GM23338 (cell line): ENCODE results near the gene VPS35. TPM values are rescaled to one million over a fixed set of nuclear protein-coding genes. Genes with fewer than 3 reads are reported as not detected.

Source experiments
- ATAC-seq: fragments of 200-7000 bp; cut with Tn5 transposase; 3 replicates; pipeline ENCODE4 v1.9.1; 2020
- DNase-seq: peaks from one replicate; pipeline ENCODE4 v3.0.0-alpha.2; 2015; ENCODE audit warnings: low spot score
- H2AFZ ChIP-seq: fragments of 200-600 bp; sonication (generic); 2 replicates; pipeline ENCODE4 v1.8.0; 2016; ENCODE audit warnings: antibody characterized with exemption, mild to moderate bottlenecking, moderate library complexity
- H3F3A ChIP-seq: fragments of 200-600 bp; sonication (generic); replicated peaks from 2 replicates; pipeline ENCODE4 v1.8.0; 2017; ENCODE audit warnings: antibody characterized with exemption, mixed run types, low read depth
- H3K27ac ChIP-seq: fragments of 200-600 bp; sonication (generic); 2 replicates; pipeline ENCODE4 v1.6.1; 2016; ENCODE audit warnings: low read depth
- H3K27me3 ChIP-seq: fragments of 200-600 bp; sonication (generic); 2 replicates; pipeline ENCODE4 v1.8.0; 2016; ENCODE audit warnings: mild to moderate bottlenecking, mixed run types, moderate library complexity; ENCODE audit not compliant: insufficient read depth
- H3K36me3 ChIP-seq: fragments of 200-600 bp; sonication (generic); 2 replicates; pipeline ENCODE4 v1.8.0; 2016; ENCODE audit warnings: mild to moderate bottlenecking; ENCODE audit not compliant: insufficient read depth
- H3K4me1 ChIP-seq: fragments of 200-600 bp; sonication (generic); 2 replicates; pipeline ENCODE4 v1.8.0; 2016; ENCODE audit warnings: mild to moderate bottlenecking, moderate library complexity; ENCODE audit not compliant: insufficient read depth
- H3K4me2 ChIP-seq: fragments of 200-600 bp; sonication (generic); 2 replicates; pipeline ENCODE4 v1.7.1; 2017; ENCODE audit warnings: mixed run types
- H3K4me3 ChIP-seq: fragments of 200-600 bp; sonication (generic); 2 replicates; pipeline ENCODE4 v1.6.1; 2016; ENCODE audit warnings: mixed run types
- H3K79me2 ChIP-seq: fragments of 200-600 bp; sonication (generic); replicated peaks from 2 replicates; pipeline ENCODE4 v1.8.0; 2017; ENCODE audit warnings: mild to moderate bottlenecking; ENCODE audit not compliant: insufficient read depth
- H3K9me2 ChIP-seq: fragments of 200-600 bp; sonication (generic); 2 replicates; pipeline ENCODE4 v1.8.0; 2017; ENCODE audit not compliant: insufficient read depth
- H4K20me1 ChIP-seq: fragments of 200-600 bp; sonication (generic); replicated peaks from 2 replicates; pipeline ENCODE4 v1.8.0; 2017; ENCODE audit warnings: mild to moderate bottlenecking; ENCODE audit not compliant: insufficient read depth
- H3K27ac Mint-ChIP-seq: 2 replicates; pipeline ENCODE4 v1.8.0; 2020; ENCODE audit warnings: inconsistent platforms, mild to moderate bottlenecking, moderate library complexity, mixed read lengths
- H3K27me3 Mint-ChIP-seq: 3 replicates; pipeline ENCODE4 v1.8.0; 2022; ENCODE audit warnings: low read depth, mild to moderate bottlenecking, moderate library complexity, mixed read lengths, inconsistent platforms; ENCODE audit not compliant: insufficient read depth, poor library complexity
- H3K36me3 Mint-ChIP-seq: 3 replicates; pipeline ENCODE4 v1.8.0; 2021; ENCODE audit warnings: low read depth, mild to moderate bottlenecking, inconsistent platforms, moderate library complexity, mixed read lengths
- H3K4me1 Mint-ChIP-seq: 3 replicates; pipeline ENCODE4 v1.8.0; 2020; ENCODE audit warnings: mild to moderate bottlenecking, inconsistent platforms, mixed read lengths
- H3K4me3 Mint-ChIP-seq: 3 replicates; pipeline ENCODE4 v1.8.0; 2021; ENCODE audit warnings: moderate library complexity, mild to moderate bottlenecking, inconsistent platforms, mixed read lengths
- H3K9me3 Mint-ChIP-seq: 3 replicates; pipeline ENCODE4 v1.8.0; 2020; ENCODE audit warnings: moderate library complexity, mild to moderate bottlenecking, inconsistent platforms, mixed read lengths
- CREB1 ChIP-seq: fragments of 250-450 bp; sonication (Bioruptor Pico); IDR thresholded peaks from 2 replicates; pipeline ENCODE4 v1.5.0; 2020; ENCODE audit warnings: low read depth, mild to moderate bottlenecking, moderate library complexity
- EZH2 ChIP-seq: fragments of 200-600 bp; sonication (generic); IDR thresholded peaks from one replicate; pipeline ENCODE4 v1.8.0; 2017; ENCODE audit warnings: antibody characterized with exemption, mild to moderate bottlenecking, low read depth; ENCODE audit not compliant: unreplicated experiment
- EZH2phosphoT487 ChIP-seq: fragments of 200-600 bp; sonication (generic); IDR thresholded peaks from one replicate; pipeline ENCODE4 v1.8.1; 2018; ENCODE audit warnings: antibody characterized with exemption; ENCODE audit not compliant: unreplicated experiment
- JUNB ChIP-seq: IDR thresholded peaks from one replicate; pipeline ENCODE4 v1.6.1; 2016; ENCODE audit warnings: antibody characterized with exemption; ENCODE audit not compliant: unreplicated experiment
- NANOG ChIP-seq: IDR thresholded peaks from 2 replicates; pipeline ENCODE4 v1.6.1; 2016; ENCODE audit warnings: antibody characterized with exemption, borderline replicate concordance
- POLR2AphosphoS5 ChIP-seq: IDR thresholded peaks from 2 replicates; pipeline ENCODE4 v1.6.1; 2016; ENCODE audit warnings: antibody characterized with exemption, low read depth
- STAT1 ChIP-seq: IDR thresholded peaks from one replicate; pipeline ENCODE4 v1.6.1; 2016; ENCODE audit warnings: antibody characterized with exemption; ENCODE audit not compliant: unreplicated experiment
- ZNF114 ChIP-seq: fragments of 250-450 bp; sonication (Bioruptor Pico); IDR thresholded peaks from 2 replicates; pipeline ENCODE4 v1.5.0; 2020; ENCODE audit warnings: mild to moderate bottlenecking, moderate library complexity
- ZNF331 ChIP-seq: fragments of 250-450 bp; sonication (Bioruptor Pico); IDR thresholded peaks from 2 replicates; pipeline ENCODE4 v1.5.0; 2020; ENCODE audit warnings: low read depth, mild to moderate bottlenecking, moderate library complexity
- polyA plus RNA-seq: library from polyadenylated mRNA; unstranded; fragments of >200 nt; fragmentation: Nextera tagmentation; extraction: Ambion mirVana; gene quantifications from 2 replicates; pipeline ENCODE4 v1.2.1, GENCODE V29; 2016
- total RNA-seq: library from RNA; depleted of rRNA; stranded (reverse); fragments of >200 nt; shearing (Covaris generic); gene quantifications from 2 replicates; pipeline ENCODE4 v1.2.3, GENCODE V29; 2014
- TF ChIP-seq, protein P1 (sequence below): IDR thresholded peaks from 2 replicates; pipeline ENCODE4 v1.6.1; 2016; ENCODE audit warnings: antibody characterized with exemption
- TF ChIP-seq, protein P2 (sequence below): IDR thresholded peaks from one replicate; pipeline ENCODE4 v1.6.1; 2018; ENCODE audit warnings: antibody characterized with exemption; ENCODE audit not compliant: unreplicated experiment
- TF ChIP-seq, protein P3 (sequence below): fragments of 250-450 bp; sonication (Bioruptor Pico); IDR thresholded peaks from 2 replicates; pipeline ENCODE4 v1.5.0; 2020; ENCODE audit warnings: mild to moderate bottlenecking, moderate library complexity
- TF ChIP-seq, protein P4 (sequence below), 2 experiments: fragments of 200-600 bp in 1 of 2; sonication (generic) in 1 of 2; conservative IDR thresholded peaks; 2 replicates each; pipeline versions ENCODE4 v1.5.1 to v1.6.1; 2016 to 2017; ENCODE audit warnings: antibody characterized with exemption in 2 of 2, low read depth in 2 of 2, mild to moderate bottlenecking in 2 of 2, moderate library complexity in 1 of 2

VPS35 gene
- total and polyA plus RNA-seq, 2 experiments from 2014 or later: 31.1 to 40.0 TPM

DNA sequence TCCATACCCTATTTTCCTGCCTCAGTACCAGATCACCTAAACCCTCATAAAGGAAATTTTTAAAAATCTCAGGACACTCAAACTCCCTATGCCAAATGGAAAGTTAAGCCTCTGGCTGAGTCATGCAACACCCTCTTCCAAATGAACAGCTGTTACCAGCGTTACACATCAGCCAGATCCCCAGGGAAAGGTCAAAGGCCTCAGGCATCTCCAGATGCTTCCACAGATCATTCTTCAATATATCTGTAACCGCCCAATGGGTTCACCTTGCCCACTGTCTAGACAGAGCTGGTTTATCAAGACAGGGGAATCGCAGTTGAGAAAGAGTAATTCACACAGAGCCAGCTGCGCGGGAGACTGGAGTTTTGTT lies 38.7 kb downstream of the VPS35 start:
- no peak overlapping the region for H3K4me3 ChIP-seq
- no peak overlapping the region for H3K27ac Mint-ChIP-seq
- no peaks in the 10 kb centered on the region for H3K4me1 ChIP-seq
- H3K4me1 Mint-ChIP-seq: peaks cover 5% of the 10 kb centered on the region; the same call in 1 of the 3 replicates
- no peaks in the 10 kb centered on the region for H3K27me3 ChIP-seq
- H3K79me2 ChIP-seq: no peaks in the 10 kb centered on the region
- no peaks in the 10 kb centered on the region for H3F3A ChIP-seq
- DNase-seq: no peak
- no peak for TF ChIP-seq CREB1 (CRISPR knock-in tag)
- TF ChIP-seq, protein P1, sequence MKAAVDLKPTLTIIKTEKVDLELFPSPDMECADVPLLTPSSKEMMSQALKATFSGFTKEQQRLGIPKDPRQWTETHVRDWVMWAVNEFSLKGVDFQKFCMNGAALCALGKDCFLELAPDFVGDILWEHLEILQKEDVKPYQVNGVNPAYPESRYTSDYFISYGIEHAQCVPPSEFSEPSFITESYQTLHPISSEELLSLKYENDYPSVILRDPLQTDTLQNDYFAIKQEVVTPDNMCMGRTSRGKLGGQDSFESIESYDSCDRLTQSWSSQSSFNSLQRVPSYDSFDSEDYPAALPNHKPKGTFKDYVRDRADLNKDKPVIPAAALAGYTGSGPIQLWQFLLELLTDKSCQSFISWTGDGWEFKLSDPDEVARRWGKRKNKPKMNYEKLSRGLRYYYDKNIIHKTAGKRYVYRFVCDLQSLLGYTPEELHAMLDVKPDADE: no peak
- TF ChIP-seq POLR2AphosphoS5: no peak
- no peak for TF ChIP-seq ZNF114 (CRISPR knock-in tag)
- no peak for TF ChIP-seq ZNF331 (CRISPR knock-in tag)
- no peak for TF ChIP-seq JUNB
- no peak for TF ChIP-seq EZH2
- TF ChIP-seq EZH2phosphoT487: no peak
- TF ChIP-seq, protein P2, sequence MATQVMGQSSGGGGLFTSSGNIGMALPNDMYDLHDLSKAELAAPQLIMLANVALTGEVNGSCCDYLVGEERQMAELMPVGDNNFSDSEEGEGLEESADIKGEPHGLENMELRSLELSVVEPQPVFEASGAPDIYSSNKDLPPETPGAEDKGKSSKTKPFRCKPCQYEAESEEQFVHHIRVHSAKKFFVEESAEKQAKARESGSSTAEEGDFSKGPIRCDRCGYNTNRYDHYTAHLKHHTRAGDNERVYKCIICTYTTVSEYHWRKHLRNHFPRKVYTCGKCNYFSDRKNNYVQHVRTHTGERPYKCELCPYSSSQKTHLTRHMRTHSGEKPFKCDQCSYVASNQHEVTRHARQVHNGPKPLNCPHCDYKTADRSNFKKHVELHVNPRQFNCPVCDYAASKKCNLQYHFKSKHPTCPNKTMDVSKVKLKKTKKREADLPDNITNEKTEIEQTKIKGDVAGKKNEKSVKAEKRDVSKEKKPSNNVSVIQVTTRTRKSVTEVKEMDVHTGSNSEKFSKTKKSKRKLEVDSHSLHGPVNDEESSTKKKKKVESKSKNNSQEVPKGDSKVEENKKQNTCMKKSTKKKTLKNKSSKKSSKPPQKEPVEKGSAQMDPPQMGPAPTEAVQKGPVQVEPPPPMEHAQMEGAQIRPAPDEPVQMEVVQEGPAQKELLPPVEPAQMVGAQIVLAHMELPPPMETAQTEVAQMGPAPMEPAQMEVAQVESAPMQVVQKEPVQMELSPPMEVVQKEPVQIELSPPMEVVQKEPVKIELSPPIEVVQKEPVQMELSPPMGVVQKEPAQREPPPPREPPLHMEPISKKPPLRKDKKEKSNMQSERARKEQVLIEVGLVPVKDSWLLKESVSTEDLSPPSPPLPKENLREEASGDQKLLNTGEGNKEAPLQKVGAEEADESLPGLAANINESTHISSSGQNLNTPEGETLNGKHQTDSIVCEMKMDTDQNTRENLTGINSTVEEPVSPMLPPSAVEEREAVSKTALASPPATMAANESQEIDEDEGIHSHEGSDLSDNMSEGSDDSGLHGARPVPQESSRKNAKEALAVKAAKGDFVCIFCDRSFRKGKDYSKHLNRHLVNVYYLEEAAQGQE: no peak
- TF ChIP-seq, protein P3, sequence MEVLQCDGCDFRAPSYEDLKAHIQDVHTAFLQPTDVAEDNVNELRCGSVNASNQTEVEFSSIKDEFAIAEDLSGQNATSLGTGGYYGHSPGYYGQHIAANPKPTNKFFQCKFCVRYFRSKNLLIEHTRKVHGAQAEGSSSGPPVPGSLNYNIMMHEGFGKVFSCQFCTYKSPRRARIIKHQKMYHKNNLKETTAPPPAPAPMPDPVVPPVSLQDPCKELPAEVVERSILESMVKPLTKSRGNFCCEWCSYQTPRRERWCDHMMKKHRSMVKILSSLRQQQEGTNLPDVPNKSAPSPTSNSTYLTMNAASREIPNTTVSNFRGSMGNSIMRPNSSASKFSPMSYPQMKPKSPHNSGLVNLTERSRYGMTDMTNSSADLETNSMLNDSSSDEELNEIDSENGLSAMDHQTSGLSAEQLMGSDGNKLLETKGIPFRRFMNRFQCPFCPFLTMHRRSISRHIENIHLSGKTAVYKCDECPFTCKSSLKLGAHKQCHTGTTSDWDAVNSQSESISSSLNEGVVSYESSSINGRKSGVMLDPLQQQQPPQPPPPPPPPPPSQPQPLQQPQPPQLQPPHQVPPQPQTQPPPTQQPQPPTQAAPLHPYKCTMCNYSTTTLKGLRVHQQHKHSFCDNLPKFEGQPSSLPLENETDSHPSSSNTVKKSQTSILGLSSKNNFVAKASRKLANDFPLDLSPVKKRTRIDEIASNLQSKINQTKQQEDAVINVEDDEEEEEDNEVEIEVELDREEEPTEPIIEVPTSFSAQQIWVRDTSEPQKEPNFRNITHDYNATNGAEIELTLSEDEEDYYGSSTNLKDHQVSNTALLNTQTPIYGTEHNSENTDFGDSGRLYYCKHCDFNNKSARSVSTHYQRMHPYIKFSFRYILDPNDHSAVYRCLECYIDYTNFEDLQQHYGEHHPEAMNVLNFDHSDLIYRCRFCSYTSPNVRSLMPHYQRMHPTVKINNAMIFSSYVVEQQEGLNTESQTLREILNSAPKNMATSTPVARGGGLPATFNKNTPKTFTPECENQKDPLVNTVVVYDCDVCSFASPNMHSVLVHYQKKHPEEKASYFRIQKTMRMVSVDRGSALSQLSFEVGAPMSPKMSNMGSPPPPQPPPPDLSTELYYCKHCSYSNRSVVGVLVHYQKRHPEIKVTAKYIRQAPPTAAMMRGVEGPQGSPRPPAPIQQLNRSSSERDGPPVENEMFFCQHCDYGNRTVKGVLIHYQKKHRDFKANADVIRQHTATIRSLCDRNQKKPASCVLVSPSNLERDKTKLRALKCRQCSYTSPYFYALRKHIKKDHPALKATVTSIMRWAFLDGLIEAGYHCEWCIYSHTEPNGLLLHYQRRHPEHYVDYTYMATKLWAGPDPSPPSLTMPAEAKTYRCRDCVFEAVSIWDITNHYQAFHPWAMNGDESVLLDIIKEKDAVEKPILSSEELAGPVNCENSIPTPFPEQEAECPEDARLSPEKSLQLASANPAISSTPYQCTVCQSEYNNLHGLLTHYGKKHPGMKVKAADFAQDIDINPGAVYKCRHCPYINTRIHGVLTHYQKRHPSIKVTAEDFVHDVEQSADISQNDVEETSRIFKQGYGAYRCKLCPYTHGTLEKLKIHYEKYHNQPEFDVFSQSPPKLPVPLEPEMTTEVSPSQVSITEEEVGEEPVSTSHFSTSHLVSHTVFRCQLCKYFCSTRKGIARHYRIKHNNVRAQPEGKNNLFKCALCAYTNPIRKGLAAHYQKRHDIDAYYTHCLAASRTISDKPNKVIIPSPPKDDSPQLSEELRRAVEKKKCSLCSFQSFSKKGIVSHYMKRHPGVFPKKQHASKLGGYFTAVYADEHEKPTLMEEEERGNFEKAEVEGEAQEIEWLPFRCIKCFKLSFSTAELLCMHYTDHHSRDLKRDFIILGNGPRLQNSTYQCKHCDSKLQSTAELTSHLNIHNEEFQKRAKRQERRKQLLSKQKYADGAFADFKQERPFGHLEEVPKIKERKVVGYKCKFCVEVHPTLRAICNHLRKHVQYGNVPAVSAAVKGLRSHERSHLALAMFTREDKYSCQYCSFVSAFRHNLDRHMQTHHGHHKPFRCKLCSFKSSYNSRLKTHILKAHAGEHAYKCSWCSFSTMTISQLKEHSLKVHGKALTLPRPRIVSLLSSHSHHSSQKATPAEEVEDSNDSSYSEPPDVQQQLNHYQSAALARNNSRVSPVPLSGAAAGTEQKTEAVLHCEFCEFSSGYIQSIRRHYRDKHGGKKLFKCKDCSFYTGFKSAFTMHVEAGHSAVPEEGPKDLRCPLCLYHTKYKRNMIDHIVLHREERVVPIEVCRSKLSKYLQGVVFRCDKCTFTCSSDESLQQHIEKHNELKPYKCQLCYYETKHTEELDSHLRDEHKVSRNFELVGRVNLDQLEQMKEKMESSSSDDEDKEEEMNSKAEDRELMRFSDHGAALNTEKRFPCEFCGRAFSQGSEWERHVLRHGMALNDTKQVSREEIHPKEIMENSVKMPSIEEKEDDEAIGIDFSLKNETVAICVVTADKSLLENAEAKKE (CRISPR knock-in tag): no peak
- no peak for TF ChIP-seq NANOG
- TF ChIP-seq STAT1: no peak
- TF ChIP-seq, protein P4, sequence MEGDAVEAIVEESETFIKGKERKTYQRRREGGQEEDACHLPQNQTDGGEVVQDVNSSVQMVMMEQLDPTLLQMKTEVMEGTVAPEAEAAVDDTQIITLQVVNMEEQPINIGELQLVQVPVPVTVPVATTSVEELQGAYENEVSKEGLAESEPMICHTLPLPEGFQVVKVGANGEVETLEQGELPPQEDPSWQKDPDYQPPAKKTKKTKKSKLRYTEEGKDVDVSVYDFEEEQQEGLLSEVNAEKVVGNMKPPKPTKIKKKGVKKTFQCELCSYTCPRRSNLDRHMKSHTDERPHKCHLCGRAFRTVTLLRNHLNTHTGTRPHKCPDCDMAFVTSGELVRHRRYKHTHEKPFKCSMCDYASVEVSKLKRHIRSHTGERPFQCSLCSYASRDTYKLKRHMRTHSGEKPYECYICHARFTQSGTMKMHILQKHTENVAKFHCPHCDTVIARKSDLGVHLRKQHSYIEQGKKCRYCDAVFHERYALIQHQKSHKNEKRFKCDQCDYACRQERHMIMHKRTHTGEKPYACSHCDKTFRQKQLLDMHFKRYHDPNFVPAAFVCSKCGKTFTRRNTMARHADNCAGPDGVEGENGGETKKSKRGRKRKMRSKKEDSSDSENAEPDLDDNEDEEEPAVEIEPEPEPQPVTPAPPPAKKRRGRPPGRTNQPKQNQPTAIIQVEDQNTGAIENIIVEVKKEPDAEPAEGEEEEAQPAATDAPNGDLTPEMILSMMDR (conservative IDR thresholded peaks at IDR 0.05; ENCODE audit: low read depth in 2 of 2): no peak
- ATAC-seq: no peak
- H4K20me1 ChIP-seq: no peaks in the 10 kb centered on the region
- H3K27me3 Mint-ChIP-seq: peaks cover 5% of the 10 kb centered on the region
- H3K4me3 Mint-ChIP-seq: no peak overlapping the region
- no peaks in the 10 kb centered on the region for H3K36me3 ChIP-seq
- peaks cover 8% of the 10 kb centered on the region; the same call in 1 of the 3 replicates for H3K9me3 Mint-ChIP-seq
- H3K36me3 Mint-ChIP-seq: no peaks in the 10 kb centered on the region; the same call in 2 of the 3 replicates
- H2AFZ ChIP-seq: no peak overlapping the region
- H3K4me2 ChIP-seq: no peak overlapping the region
- no peak overlapping the region for H3K27ac ChIP-seq
- peaks cover 3% of the 10 kb centered on the region; the same call in 1 of the 2 replicates for H3K9me2 ChIP-seq
